ENCODE measurements around the gene SYT7. TPM values are rescaled to one million over a fixed set of nuclear protein-coding genes. Genes with fewer than 3 reads are reported as not detected.

Gene SYT7
- total and polyA plus RNA-seq, 2 of the 4 experiments (the other 2 are of a cell fraction), result under 0.01 to 0.19 TPM

- H3K4me3 ChIP-seq (ENCODE audit: insufficient read depth, low read depth, low read length), result no peak overlapping the region
Measured at GRCh38 chr11:61611309-61611708, 30.4 kb upstream of the SYT7 start.

More at GRCh38 chr11:61611309-61611708, 30.4 kb upstream of the SYT7 start:
- dilution Hi-C loops (cut with HindIII; ENCODE audit: low sequenced_read_pairs, unreplicated experiment) (no loop called here), intact Hi-C loops (cut with micrococcal nuclease) (no loop called here), in situ Hi-C loops (cut with MboI; ENCODE audit: low sequenced_read_pairs) (no loop called here)
- H3K4me2 ChIP-seq (ENCODE audit: low read depth, low read length), result no peak overlapping the region
- H3K18ac ChIP-seq (ENCODE audit: low read depth, low read length), result no peak overlapping the region
- H2BK5ac ChIP-seq (ENCODE audit: low read depth, low read length, poor library complexity, severe bottlenecking), result no peak overlapping the region
- 0 out of 2 replicates have a peak, but pooled peaks cover 7% of the 10 kb centered on the region for H3K9me1 ChIP-seq (ENCODE audit: insufficient read depth, low read length)
- no peak overlapping the region for H3K56ac ChIP-seq (ENCODE audit: extremely low read depth, insufficient read depth, low read length)
- H3K79me1 ChIP-seq (ENCODE audit: low read depth in 1 of 2, low read length in 2 of 2), result no peaks in the 10 kb centered on the region
- no peak overlapping the region for H3K9ac ChIP-seq (ENCODE audit: low read depth, low read length)
- no peak overlapping the region for H2BK120ac ChIP-seq (ENCODE audit: low read depth, low read length)
- H3K9me3 ChIP-seq (ENCODE audit: control insufficient read depth, insufficient read depth, low read length), result peaks cover 4% of the 10 kb centered on the region
- no peak for TF ChIP-seq MXI1 (IDR thresholded peaks at IDR 0.05; ENCODE audit: borderline replicate concordance, low read depth, low read length)
- TF ChIP-seq MAFK (IDR thresholded peaks at IDR 0.05; ENCODE audit: low read depth, low read length), result no peak
- TF ChIP-seq CHD1 (IDR thresholded peaks at IDR 0.05; ENCODE audit: low read depth, low read length), result no peak
- TF ChIP-seq POLR2A (IDR thresholded peaks at IDR 0.05; ENCODE audit: low read depth, low read length), result no peak
- TF ChIP-seq, protein P1, sequence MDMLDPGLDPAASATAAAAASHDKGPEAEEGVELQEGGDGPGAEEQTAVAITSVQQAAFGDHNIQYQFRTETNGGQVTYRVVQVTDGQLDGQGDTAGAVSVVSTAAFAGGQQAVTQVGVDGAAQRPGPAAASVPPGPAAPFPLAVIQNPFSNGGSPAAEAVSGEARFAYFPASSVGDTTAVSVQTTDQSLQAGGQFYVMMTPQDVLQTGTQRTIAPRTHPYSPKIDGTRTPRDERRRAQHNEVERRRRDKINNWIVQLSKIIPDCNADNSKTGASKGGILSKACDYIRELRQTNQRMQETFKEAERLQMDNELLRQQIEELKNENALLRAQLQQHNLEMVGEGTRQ (IDR thresholded peaks at IDR 0.05; ENCODE audit: low read depth, low read length), result no peak
- TF ChIP-seq CTCF (conservative IDR thresholded peaks at IDR 0.05; ENCODE audit: low read depth, low read length), result no peak
- TF ChIP-seq MAZ (IDR thresholded peaks at IDR 0.05; ENCODE audit: borderline replicate concordance, low read depth, low read length), result no peak
- no peak for TF ChIP-seq ELK1 (IDR thresholded peaks at IDR 0.05; ENCODE audit: borderline replicate concordance, low read depth, low read length)
- no peak for TF ChIP-seq RFX5 (IDR thresholded peaks at IDR 0.05; ENCODE audit: low read depth, low read length)
- TF ChIP-seq SMC3 (IDR thresholded peaks at IDR 0.05; ENCODE audit: low read depth, low read length), result no peak
- TF ChIP-seq BHLHE40 (IDR thresholded peaks at IDR 0.05; ENCODE audit: low read depth, low read length), result no peak
- no peak for TF ChIP-seq RCOR1 (IDR thresholded peaks at IDR 0.05; ENCODE audit: insufficient replicate concordance, low read length)
- TF ChIP-seq RAD21 (IDR thresholded peaks at IDR 0.05; ENCODE audit: low read length), result no peak
- TF ChIP-seq NFE2L2 (IDR thresholded peaks at IDR 0.05; ENCODE audit: low read depth, low read length), result no peak
- TF ChIP-seq CEBPB (IDR thresholded peaks at IDR 0.05; ENCODE audit: low read depth, low read length), result no peak
- no peak for TF ChIP-seq FOS (IDR thresholded peaks at IDR 0.05; ENCODE audit: low read depth, low read length)
- ChIA-PET POLR2A (ENCODE audit: unreplicated experiment) (no interaction called here), CTCF (no interaction called here)
- H3K36me3 ChIP-seq (ENCODE audit: control insufficient read depth, insufficient read depth, low read length), result no peaks in the 10 kb centered on the region
- no peak overlapping the region for H4K8ac ChIP-seq (ENCODE audit: low read depth in 2 of 2, low read length in 2 of 2)
- no peak overlapping the region for H3K23ac ChIP-seq (ENCODE audit: low read depth, low read length)
- DNase-seq, result no peak
- H3K4ac ChIP-seq (ENCODE audit: low read depth, low read length), result no peak overlapping the region
- no peak overlapping the region for H4K91ac ChIP-seq (ENCODE audit: insufficient read depth, low read depth, low read length)
- no peak overlapping the region for H2AK5ac ChIP-seq (ENCODE audit: low read depth, low read length)
- no peak overlapping the region for H2BK15ac ChIP-seq (ENCODE audit: low read depth, low read length)
- H3K4me1 ChIP-seq (ENCODE audit: control insufficient read depth, insufficient read depth, low read length), result peaks cover 1% of the 10 kb centered on the region
- no peak overlapping the region for H2BK20ac ChIP-seq (ENCODE audit: low read depth, low read length)
- no peak for ATAC-seq (ENCODE audit: low read depth)
- no peaks in the 10 kb centered on the region for H4K20me1 ChIP-seq (ENCODE audit: insufficient read depth, low read length)
- no peak overlapping the region for H3K14ac ChIP-seq (replicated peaks; ENCODE audit: low read depth, low read length)
- no peak overlapping the region for H2AFZ ChIP-seq (replicated peaks; ENCODE audit: low read length, poor library complexity)
- H3K27me3 ChIP-seq (ENCODE audit: control insufficient read depth, insufficient read depth, low read length), result peaks cover 43% of the 10 kb centered on the region
- WGBS, 2 experiments (ENCODE audit: extremely low coverage in 2 of 2, insufficient read length in 1 of 2), result no CpG with 5 or more reads among the region's 8 CpGs
- no peak overlapping the region for H3K27ac ChIP-seq (ENCODE audit: insufficient read depth, low read length)
- no peak overlapping the region for H4K5ac ChIP-seq (ENCODE audit: low read depth, low read length)
- BruUV-seq (replicated peaks), result no TSS peak
- no peak overlapping the region for H2AK9ac ChIP-seq (replicated peaks; ENCODE audit: low read depth, low read length, poor library complexity)

Data from IMR-90 (cell line).